Caki2 (cell line): ENCODE data around the gene ADAMTS15. TPM values are rescaled to one million over a fixed set of nuclear protein-coding genes. Genes with fewer than 3 reads are reported as not detected.
A peak's percentile ranks its signal among the peaks of the same experiment; 100 is the strongest.

Experiments
- DNase-seq: peaks from one replicate; pipeline ENCODE4 v3.0.0-alpha.2; 2015; ENCODE audit warnings: low read depth
- in situ Hi-C: cut with HindIII; loops from 2 replicates; pipeline ENCODE4 v1.10.0; 2016; ENCODE audit warnings: low sequenced_read_pairs, low pct_unique_long_range_greater_than_20kb, mixed read lengths
- total RNA-seq: library from RNA; depleted of rRNA; stranded (reverse); fragments of >200 nt; shearing (Covaris generic); gene quantifications from 2 replicates; pipeline ENCODE4 v1.2.3, GENCODE V29; 2014; ENCODE audit warnings: low replicate concordance; rRNA removed

The ADAMTS15 gene, protein sequence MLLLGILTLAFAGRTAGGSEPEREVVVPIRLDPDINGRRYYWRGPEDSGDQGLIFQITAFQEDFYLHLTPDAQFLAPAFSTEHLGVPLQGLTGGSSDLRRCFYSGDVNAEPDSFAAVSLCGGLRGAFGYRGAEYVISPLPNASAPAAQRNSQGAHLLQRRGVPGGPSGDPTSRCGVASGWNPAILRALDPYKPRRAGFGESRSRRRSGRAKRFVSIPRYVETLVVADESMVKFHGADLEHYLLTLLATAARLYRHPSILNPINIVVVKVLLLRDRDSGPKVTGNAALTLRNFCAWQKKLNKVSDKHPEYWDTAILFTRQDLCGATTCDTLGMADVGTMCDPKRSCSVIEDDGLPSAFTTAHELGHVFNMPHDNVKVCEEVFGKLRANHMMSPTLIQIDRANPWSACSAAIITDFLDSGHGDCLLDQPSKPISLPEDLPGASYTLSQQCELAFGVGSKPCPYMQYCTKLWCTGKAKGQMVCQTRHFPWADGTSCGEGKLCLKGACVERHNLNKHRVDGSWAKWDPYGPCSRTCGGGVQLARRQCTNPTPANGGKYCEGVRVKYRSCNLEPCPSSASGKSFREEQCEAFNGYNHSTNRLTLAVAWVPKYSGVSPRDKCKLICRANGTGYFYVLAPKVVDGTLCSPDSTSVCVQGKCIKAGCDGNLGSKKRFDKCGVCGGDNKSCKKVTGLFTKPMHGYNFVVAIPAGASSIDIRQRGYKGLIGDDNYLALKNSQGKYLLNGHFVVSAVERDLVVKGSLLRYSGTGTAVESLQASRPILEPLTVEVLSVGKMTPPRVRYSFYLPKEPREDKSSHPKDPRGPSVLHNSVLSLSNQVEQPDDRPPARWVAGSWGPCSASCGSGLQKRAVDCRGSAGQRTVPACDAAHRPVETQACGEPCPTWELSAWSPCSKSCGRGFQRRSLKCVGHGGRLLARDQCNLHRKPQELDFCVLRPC
- 4.6 and 7.1 TPM in 2 replicates for total RNA-seq

GRCh38 chr11:130448416-130449309 is at the start of gene ADAMTS15:
ADAMTS15 (plus strand) TSS chr11:130448645; CDS start chr11:130448974, 329 bp downstream.
- in situ Hi-C loops, result no loop called here
- peak; percentile 83 for DNase-seq

DNA sequence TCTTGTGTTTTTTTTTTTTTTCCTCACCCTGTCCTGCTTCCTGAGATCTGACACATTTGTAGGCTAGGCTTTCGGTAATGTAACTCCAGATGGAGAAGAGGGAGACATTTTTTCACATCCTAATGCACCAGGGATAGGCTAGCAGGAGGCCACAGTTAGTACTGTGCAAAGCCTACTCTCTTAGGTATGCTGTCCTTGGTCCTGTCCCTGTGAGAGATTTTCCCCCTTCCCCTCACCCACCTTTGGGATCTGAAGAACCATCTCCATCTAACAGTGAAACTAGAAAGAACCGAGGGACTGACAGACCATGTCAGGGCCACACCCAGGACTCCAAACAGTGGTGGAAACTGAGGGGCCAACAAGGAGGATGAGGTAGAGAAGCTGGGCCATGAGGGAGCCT is 49.2 kb upstream of the ADAMTS15 start:
- in situ Hi-C loops, result no loop called here
- no peak for DNase-seq

DNA sequence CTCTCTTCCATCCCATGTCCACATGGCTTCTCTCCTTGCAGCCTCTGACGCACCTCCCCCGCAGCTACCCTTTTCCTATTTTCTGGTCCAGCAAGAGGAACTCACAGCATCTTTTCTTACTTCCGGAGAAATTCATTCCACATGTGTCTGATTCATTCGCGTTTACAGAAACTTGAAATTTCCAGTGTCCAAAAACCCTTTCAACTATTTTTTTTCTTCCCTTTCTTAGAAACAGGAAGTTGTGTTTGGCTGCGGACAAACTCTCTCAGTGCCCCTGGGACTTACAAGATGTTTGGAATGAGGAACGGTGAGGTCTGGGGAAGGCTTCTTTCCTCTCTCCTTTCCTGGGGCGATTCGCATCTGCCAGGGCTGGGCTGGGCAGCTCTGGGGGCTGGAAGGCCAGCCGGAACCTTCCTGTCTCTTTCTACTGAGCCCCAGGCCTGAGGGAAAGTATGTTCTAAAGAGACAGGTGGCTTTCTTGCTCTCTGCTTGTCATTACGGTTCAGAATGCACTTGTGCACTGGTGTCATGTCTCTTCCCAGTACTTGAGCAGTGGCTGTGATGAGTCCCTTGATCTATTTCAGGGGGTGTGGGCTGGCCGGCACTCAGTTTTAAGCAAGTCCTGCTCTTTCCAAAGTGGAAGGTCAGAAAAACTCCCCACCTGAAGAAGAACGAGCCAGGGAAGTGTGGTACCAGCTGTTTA is 47.5 kb upstream of the ADAMTS15 start:
- no peak for DNase-seq
- in situ Hi-C loops, result no loop called here

GRCh38 chr11:130402570-130402969 is 45.9 kb upstream of the ADAMTS15 start:
- in situ Hi-C loops, result no loop called here
- no peak for DNase-seq

GRCh38 chr11:130403271-130403804 is 45.1 kb upstream of the ADAMTS15 start:
- in situ Hi-C loops, result no loop called here
- DNase-seq, result peak; percentile 30

DNA sequence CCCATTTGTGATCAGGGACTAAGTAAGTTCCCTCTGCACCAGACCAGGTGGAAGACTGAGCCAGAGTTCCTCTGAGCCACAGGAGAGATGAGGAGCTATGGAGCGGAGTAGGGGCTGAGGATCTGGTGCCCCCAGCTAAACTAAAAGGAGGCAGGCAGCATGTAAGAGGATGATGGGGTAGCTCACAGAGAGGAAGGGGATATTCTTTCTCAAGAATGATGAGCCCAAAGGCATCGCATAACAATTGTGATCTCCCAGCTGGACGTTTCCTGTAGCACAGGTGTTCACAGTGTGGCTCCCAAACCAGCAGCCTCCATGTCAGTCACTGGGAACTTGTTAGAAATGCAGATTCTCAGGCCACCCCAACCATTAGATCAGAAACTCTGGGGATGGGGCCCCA is 44.5 kb upstream of the ADAMTS15 start:
- in situ Hi-C loops, result no loop called here
- DNase-seq, result no peak

GRCh38 chr11:130404727-130405126 is 43.7 kb upstream of the ADAMTS15 start:
- no peak for DNase-seq
- in situ Hi-C loops, result no loop called here

DNA sequence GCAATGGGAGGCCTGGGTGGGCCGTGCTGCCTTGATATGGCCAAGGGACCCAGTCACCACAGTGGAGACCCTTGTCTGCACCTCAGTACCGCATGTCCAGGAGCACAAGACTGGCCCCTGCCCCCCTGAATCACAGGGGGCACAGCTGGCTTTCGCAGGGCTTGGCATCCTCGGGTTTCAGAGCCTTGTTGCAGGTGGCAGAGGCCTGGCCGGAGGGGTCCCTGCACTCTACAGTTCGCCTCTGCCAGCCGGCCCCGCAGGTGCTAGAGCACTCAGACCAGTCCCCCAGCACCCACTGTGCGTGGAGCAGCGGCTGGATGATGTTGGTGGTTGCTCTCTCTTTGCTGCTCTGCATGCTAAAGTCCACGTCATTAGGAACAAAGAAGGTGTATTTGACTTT is 43.0 kb upstream of the ADAMTS15 start:
- in situ Hi-C loops, result no loop called here
- DNase-seq, result no peak

- DNase-seq, result no peak
- in situ Hi-C loops, result no loop called here
Observed at GRCh38 chr11:130407978-130408377, 40.5 kb upstream of the ADAMTS15 start.

DNA sequence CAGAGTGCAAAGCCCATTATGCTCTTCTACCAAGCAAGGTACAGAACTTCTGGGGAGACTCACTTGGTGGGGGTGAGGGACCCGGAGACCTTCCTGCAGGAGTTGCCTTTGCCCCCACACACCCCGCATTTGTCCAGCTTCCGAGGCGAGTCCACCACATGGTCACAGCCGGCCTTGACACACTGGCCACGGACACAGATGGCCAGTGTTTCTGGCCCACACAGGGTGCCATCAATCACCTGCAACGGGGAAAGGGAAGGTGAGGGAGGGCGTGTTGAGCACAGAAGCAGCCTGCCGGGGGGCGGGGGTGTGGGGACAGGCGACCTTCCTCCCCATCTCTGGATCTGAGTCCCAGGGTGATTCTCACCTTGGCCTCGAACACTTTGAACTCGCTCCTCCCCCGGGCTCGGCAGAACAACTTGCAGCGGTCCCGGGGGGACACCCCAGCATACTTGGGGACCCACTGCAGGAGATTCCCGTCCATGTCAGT is 40.0 kb upstream of the ADAMTS15 start:
- no peak for DNase-seq
- in situ Hi-C loops, result no loop called here

- in situ Hi-C loops, result no loop called here
- DNase-seq, result no peak
Observed at GRCh38 chr11:130408901-130409300, 39.5 kb upstream of the ADAMTS15 start.

GRCh38 chr11:130409594-130410388 is 38.7 kb upstream of the ADAMTS15 start:
- DNase-seq, result no peak
- in situ Hi-C loops, result no loop called here

- DNase-seq, result no peak
- in situ Hi-C loops, result no loop called here
Observed at GRCh38 chr11:130411223-130411622, 37.2 kb upstream of the ADAMTS15 start.

- in situ Hi-C loops, result no loop called here
- peak; percentile 48 for DNase-seq
Observed at GRCh38 chr11:130413405-130414106, 34.9 kb upstream of the ADAMTS15 start.

- no peak for DNase-seq
- in situ Hi-C loops, result no loop called here
Observed at GRCh38 chr11:130414107-130415080, 34.1 kb upstream of the ADAMTS15 start.
